K562 (cell line): ENCODE data around the gene CYP11A1. TPM values are rescaled to one million over a fixed set of nuclear protein-coding genes. Genes with fewer than 3 reads are reported as not detected.

Experiments
- ARID2 ChIP-seq: fragments of 450-650 bp; IDR thresholded peaks from 2 replicates; pipeline ENCODE4 v1.6.1; 2017; ENCODE audit warnings: antibody characterized with exemption, mild to moderate bottlenecking
- EP300 ChIP-seq: IDR thresholded peaks from 2 replicates; pipeline ENCODE4 v1.6.1; 2012; ENCODE audit warnings: low read length, improper control_type of control experiment
- FOXJ2 ChIP-seq: fragments of 200-800 bp; sonication (Bioruptor generic); IDR thresholded peaks from 2 replicates; pipeline ENCODE4 v1.6.1; 2016; ENCODE audit warnings: missing genetic modification characterization, missing compliant biosample characterization
- KDM2B ChIP-seq: fragments of 250-450 bp; sonication (Bioruptor Pico); IDR thresholded peaks from 2 replicates; pipeline ENCODE4 v1.8.0; 2021; ENCODE audit warnings: mild to moderate bottlenecking, moderate library complexity
- MIER1 ChIP-seq: fragments of 450-650 bp; IDR thresholded peaks from 2 replicates; pipeline ENCODE4 v1.6.1; 2016; ENCODE audit warnings: antibody characterized with exemption, mild to moderate bottlenecking, low read depth
- MTF1 ChIP-seq: fragments of 250-450 bp; sonication (Bioruptor Pico); IDR thresholded peaks from 2 replicates; pipeline ENCODE4 v1.9.0; 2021; ENCODE audit warnings: moderate library complexity, mild to moderate bottlenecking, inconsistent platforms, borderline replicate concordance
- TBL1XR1 ChIP-seq, 2 experiments: IDR thresholded peaks; 2 replicates each; pipeline ENCODE4 v1.6.1; 2012; ENCODE audit warnings: improper control_type of control experiment in 2 of 2, low read length in 2 of 2, mild to moderate bottlenecking in 1 of 2
- ZBTB7A ChIP-seq: IDR thresholded peaks from 2 replicates; pipeline ENCODE4 v1.6.1; 2011; ENCODE audit warnings: low read depth, mild to moderate bottlenecking, low read length, moderate library complexity, borderline replicate concordance; ENCODE audit not compliant: control insufficient read depth
- ZNF197 ChIP-seq: fragments of 200-800 bp; sonication (Bioruptor generic); IDR thresholded peaks from 2 replicates; pipeline ENCODE4 v1.6.1; 2016; ENCODE audit warnings: low read depth, missing genetic modification characterization, missing compliant biosample characterization
- ZNF41 ChIP-seq: fragments of 250-450 bp; sonication (Bioruptor Pico); conservative IDR thresholded peaks from 2 replicates; pipeline ENCODE4 v1.4.0; 2020; ENCODE audit warnings: mild to moderate bottlenecking
- ZNF766 ChIP-seq: fragments of 200-800 bp; sonication (Bioruptor generic); conservative IDR thresholded peaks from 2 replicates; pipeline ENCODE4 v1.6.1; 2016; ENCODE audit warnings: missing genetic modification characterization, missing compliant biosample characterization
- polyA plus RNA-seq, 8 experiments: library from polyadenylated mRNA; depleted of rRNA in 4 of 8; stranded (reverse) in 5 of 8; unstranded in 3 of 8; fragments of >200 nt; fragmentation: Nextera tagmentation in 2 of 8; fragmentation: Illumina TruSeq in 1 of 8; extraction: Ambion mirVana in 2 of 8; extraction: Trizol in 1 of 8; gene quantifications; 2 replicates each; pipeline versions ENCODE4 v1.2.1 to v1.2.3, GENCODE V29; 2011 to 2014; ENCODE audit warnings: inconsistent platforms in 1 of 8, missing spikeins in 1 of 8
- total RNA-seq, 7 experiments: library from RNA; depleted of rRNA in 6 of 7; stranded (reverse); fragments of >200 nt in 6 of 7; fragmentation: Illumina TruSeq in 2 of 7; extraction: Trizol in 2 of 7; gene quantifications; 2 replicates each; pipeline versions ENCODE4 v1.2.1 to v1.2.3, GENCODE V29; 2011 to 2021; ENCODE audit warnings: low replicate concordance in 1 of 7
- TF ChIP-seq, protein P1 (sequence below), 2 experiments: fragments of 450-650 bp; formaldehyde crosslinking in 1 of 2; IDR thresholded peaks; 2 replicates each; pipeline versions ENCODE4 v1.4.0 to v1.6.1; 2014 to 2020; ENCODE audit warnings: mild to moderate bottlenecking in 2 of 2, borderline replicate concordance in 1 of 2, low read depth in 1 of 2
- TF ChIP-seq, protein P2 (sequence below), 2 experiments: IDR thresholded peaks; 2 replicates each; pipeline ENCODE4 v1.6.1; 2012; ENCODE audit warnings: improper control_type of control experiment in 2 of 2, low read depth in 2 of 2, low read length in 2 of 2, borderline replicate concordance in 1 of 2
- TF ChIP-seq, protein P3 (sequence below): fragments of 250-450 bp; sonication (Bioruptor Pico); IDR thresholded peaks from 2 replicates; pipeline ENCODE4 v1.5.0; 2021

The CYP11A1 gene
- total and polyA plus RNA-seq, 9 of the 15 experiments (the other 6 are each of a cell fraction or from before 2014, with no cell fraction given) = 0.06 to 0.24 (median 0.10) TPM; not detected in 4

GRCh38 chr15:74315626-74316025 lies 51.8 kb downstream of the CYP11A1 start (continued):
- no peak for TF ChIP-seq TBL1XR1 (IDR thresholded peaks at IDR 0.05; ENCODE audit: low read length in 2 of 2)
- TF ChIP-seq ZBTB7A = peak; percentile 48; the same call in 1 of the 2 replicates
- no peak for TF ChIP-seq ARID2
- TF ChIP-seq EP300 = peak; percentile 29; the same call in 1 of the 2 replicates
- no peak for TF ChIP-seq MTF1 (CRISPR knock-in tag)
- TF ChIP-seq FOXJ2 (tag) = no peak
- TF ChIP-seq ZNF197 (CRISPR knock-in tag) = no peak
- 0 out of 2 replicates have a peak, but pooled peaks have one; percentile 19 for TF ChIP-seq ZNF766
- TF ChIP-seq, protein P1, sequence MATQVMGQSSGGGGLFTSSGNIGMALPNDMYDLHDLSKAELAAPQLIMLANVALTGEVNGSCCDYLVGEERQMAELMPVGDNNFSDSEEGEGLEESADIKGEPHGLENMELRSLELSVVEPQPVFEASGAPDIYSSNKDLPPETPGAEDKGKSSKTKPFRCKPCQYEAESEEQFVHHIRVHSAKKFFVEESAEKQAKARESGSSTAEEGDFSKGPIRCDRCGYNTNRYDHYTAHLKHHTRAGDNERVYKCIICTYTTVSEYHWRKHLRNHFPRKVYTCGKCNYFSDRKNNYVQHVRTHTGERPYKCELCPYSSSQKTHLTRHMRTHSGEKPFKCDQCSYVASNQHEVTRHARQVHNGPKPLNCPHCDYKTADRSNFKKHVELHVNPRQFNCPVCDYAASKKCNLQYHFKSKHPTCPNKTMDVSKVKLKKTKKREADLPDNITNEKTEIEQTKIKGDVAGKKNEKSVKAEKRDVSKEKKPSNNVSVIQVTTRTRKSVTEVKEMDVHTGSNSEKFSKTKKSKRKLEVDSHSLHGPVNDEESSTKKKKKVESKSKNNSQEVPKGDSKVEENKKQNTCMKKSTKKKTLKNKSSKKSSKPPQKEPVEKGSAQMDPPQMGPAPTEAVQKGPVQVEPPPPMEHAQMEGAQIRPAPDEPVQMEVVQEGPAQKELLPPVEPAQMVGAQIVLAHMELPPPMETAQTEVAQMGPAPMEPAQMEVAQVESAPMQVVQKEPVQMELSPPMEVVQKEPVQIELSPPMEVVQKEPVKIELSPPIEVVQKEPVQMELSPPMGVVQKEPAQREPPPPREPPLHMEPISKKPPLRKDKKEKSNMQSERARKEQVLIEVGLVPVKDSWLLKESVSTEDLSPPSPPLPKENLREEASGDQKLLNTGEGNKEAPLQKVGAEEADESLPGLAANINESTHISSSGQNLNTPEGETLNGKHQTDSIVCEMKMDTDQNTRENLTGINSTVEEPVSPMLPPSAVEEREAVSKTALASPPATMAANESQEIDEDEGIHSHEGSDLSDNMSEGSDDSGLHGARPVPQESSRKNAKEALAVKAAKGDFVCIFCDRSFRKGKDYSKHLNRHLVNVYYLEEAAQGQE (IDR thresholded peaks at IDR 0.05; ENCODE audit: borderline replicate concordance) = no peak
- TF ChIP-seq, protein P1 (CRISPR knock-in tag; IDR thresholded peaks at IDR 0.05; ENCODE audit: low read depth) = peak; percentile 24; the same call in 1 of the 2 replicates
- TF ChIP-seq, protein P2, sequence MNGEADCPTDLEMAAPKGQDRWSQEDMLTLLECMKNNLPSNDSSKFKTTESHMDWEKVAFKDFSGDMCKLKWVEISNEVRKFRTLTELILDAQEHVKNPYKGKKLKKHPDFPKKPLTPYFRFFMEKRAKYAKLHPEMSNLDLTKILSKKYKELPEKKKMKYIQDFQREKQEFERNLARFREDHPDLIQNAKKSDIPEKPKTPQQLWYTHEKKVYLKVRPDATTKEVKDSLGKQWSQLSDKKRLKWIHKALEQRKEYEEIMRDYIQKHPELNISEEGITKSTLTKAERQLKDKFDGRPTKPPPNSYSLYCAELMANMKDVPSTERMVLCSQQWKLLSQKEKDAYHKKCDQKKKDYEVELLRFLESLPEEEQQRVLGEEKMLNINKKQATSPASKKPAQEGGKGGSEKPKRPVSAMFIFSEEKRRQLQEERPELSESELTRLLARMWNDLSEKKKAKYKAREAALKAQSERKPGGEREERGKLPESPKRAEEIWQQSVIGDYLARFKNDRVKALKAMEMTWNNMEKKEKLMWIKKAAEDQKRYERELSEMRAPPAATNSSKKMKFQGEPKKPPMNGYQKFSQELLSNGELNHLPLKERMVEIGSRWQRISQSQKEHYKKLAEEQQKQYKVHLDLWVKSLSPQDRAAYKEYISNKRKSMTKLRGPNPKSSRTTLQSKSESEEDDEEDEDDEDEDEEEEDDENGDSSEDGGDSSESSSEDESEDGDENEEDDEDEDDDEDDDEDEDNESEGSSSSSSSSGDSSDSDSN (IDR thresholded peaks at IDR 0.05; ENCODE audit: borderline replicate concordance in 1 of 2, low read depth in 2 of 2, low read length in 2 of 2) = no peak
- no peak for TF ChIP-seq KDM2B (CRISPR knock-in tag)
- TF ChIP-seq ZNF41 (CRISPR knock-in tag) = no peak
- TF ChIP-seq, protein P3, sequence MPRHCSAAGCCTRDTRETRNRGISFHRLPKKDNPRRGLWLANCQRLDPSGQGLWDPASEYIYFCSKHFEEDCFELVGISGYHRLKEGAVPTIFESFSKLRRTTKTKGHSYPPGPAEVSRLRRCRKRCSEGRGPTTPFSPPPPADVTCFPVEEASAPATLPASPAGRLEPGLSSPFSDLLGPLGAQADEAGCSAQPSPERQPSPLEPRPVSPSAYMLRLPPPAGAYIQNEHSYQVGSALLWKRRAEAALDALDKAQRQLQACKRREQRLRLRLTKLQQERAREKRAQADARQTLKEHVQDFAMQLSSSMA (CRISPR knock-in tag) = no peak
- no peak for TF ChIP-seq MIER1
